Testis (tissue), 2 donors: ENCODE data around the gene RAB34.

Experiments used
- POLR2A ChIP-seq: fragments of 450-650 bp; IDR thresholded peaks from one replicate; pipeline ENCODE4 v1.6.1; 2017; ENCODE audit warnings: antibody characterized with exemption, mild to moderate bottlenecking, moderate library complexity
- TF ChIP-seq, protein P1 (sequence below), 3 experiments: fragments of 450-650 bp in 2 of 3; fragments of 200-600 bp in 1 of 3; sonication (generic) in 1 of 3; IDR thresholded peaks; one replicate each; pipeline ENCODE4 v1.5.1; 2016 to 2019; ENCODE audit warnings: antibody characterized with exemption in 3 of 3, mild to moderate bottlenecking in 2 of 3, moderate library complexity in 1 of 3

- TF ChIP-seq, protein P1, sequence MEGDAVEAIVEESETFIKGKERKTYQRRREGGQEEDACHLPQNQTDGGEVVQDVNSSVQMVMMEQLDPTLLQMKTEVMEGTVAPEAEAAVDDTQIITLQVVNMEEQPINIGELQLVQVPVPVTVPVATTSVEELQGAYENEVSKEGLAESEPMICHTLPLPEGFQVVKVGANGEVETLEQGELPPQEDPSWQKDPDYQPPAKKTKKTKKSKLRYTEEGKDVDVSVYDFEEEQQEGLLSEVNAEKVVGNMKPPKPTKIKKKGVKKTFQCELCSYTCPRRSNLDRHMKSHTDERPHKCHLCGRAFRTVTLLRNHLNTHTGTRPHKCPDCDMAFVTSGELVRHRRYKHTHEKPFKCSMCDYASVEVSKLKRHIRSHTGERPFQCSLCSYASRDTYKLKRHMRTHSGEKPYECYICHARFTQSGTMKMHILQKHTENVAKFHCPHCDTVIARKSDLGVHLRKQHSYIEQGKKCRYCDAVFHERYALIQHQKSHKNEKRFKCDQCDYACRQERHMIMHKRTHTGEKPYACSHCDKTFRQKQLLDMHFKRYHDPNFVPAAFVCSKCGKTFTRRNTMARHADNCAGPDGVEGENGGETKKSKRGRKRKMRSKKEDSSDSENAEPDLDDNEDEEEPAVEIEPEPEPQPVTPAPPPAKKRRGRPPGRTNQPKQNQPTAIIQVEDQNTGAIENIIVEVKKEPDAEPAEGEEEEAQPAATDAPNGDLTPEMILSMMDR (IDR thresholded peaks at IDR 0.05): no peak
- TF ChIP-seq POLR2A: no peak
Observed at GRCh38 chr17:28718333-28719020, 809 bp upstream of the RAB34 start.
